ENCODE measurements around the gene ELOA. TPM values are rescaled to one million over a fixed set of nuclear protein-coding genes. Genes with fewer than 3 reads are reported as not detected.

ELOA gene
- polyA plus RNA-seq, 1 experiment = 30.8 TPM

- no peak for TF ChIP-seq CTCF (IDR thresholded peaks at IDR 0.05; ENCODE audit: low read depth, low read length)
- Histone ChIP-seq H3K27me3 (ENCODE audit: control insufficient read depth, insufficient read depth, low read length) (no peaks in the 10 kb centered on the region), H3K27ac (ENCODE audit: low read depth, low read length) (no peak overlapping the region), H3K9me3 (ENCODE audit: control insufficient read depth, insufficient read depth, low read length) (no peaks in the 10 kb centered on the region; the same call in 1 of the 2 replicates), H3K4me3 (ENCODE audit: low read depth, low read length) (no peak overlapping the region)
- ChIA-PET CTCF (no interaction called here), POLR2A (interaction anchor here (0.7 kb wide), 1 partner anchor 53 kb away, joined by 4 read pairs; no protein-coding TSS in a partner anchor)
- DNase-seq (ENCODE audit: low read depth, low spot score) = no peak
Measured at GRCh38 chr1:23796466-23797271, 53.4 kb downstream of the ELOA start.

GRCh38 chr1:23797478-23798448 lies 54.5 kb downstream of the ELOA start:
- Histone ChIP-seq H3K27me3 (ENCODE audit: control insufficient read depth, insufficient read depth, low read length) (no peaks in the 10 kb centered on the region), H3K9me3 (ENCODE audit: control insufficient read depth, insufficient read depth, low read length) (no peaks in the 10 kb centered on the region; the same call in 1 of the 2 replicates), H3K27ac (ENCODE audit: low read depth, low read length) (no peak overlapping the region), H3K4me3 (ENCODE audit: low read depth, low read length) (no peak overlapping the region)
- DNase-seq (ENCODE audit: low read depth, low spot score) = no peak
- POLR2A ChIA-PET = interaction anchor here (0.7 kb wide), 1 partner anchor 28 kb away, joined by 6 read pairs; the partner anchor contains the start of gene HMGCL
- CTCF ChIA-PET = interaction anchor here (1.3 kb wide), 1 partner anchor 26 kb away, joined by 4 read pairs; no protein-coding TSS in a partner anchor
- TF ChIP-seq CTCF (IDR thresholded peaks at IDR 0.05; ENCODE audit: low read depth, low read length) = no peak

GRCh38 chr1:23798662-23799142 lies 55.4 kb downstream of the ELOA start:
- no peaks in the 10 kb centered on the region for H3K27me3 ChIP-seq (ENCODE audit: control insufficient read depth, insufficient read depth, low read length)
- peak; percentile 13; the same call in 1 of the 2 replicates for TF ChIP-seq CTCF (IDR thresholded peaks at IDR 0.05; ENCODE audit: low read depth, low read length)
- H3K27ac ChIP-seq (ENCODE audit: low read depth, low read length) = no peak overlapping the region
- no peaks in the 10 kb centered on the region; the same call in 1 of the 2 replicates for H3K9me3 ChIP-seq (ENCODE audit: control insufficient read depth, insufficient read depth, low read length)
- DNase-seq (ENCODE audit: low read depth, low spot score) = no peak
- ChIA-PET CTCF (interaction anchor here (1.3 kb wide), 1 partner anchor 27 kb away, joined by 4 read pairs; no protein-coding TSS in a partner anchor), POLR2A (interaction anchor here (1.8 to 2.0 kb wide), 2 partner anchors 8 to 19 kb away, joined by 7 to 8 read pairs; partner anchors contain the start of gene LYPLA2)
- H3K4me3 ChIP-seq (ENCODE audit: low read depth, low read length) = no peak overlapping the region

DNA sequence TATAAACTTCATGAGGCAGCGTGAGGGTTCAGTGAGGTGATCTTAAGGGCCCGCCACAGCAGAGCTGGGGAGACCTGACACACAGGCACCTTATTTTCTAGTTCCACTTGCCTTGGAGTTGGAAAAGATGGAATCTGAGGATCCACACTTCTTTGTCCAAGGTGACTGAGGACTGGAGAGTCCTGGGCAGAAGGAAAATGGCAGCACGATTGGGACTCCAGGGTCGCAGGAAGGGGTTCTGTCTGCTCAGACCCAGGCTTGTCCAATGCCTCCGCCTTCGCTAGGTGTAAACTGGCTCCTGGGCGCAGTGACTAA lies 55.9 kb downstream of the ELOA start:
- ChIA-PET POLR2A (interaction anchor here (1.8 to 2.0 kb wide), 2 partner anchors 9 to 19 kb away, joined by 7 to 8 read pairs; partner anchors contain the start of gene LYPLA2), CTCF (interaction anchor here (1.3 kb wide), 1 partner anchor 27 kb away, joined by 4 read pairs; no protein-coding TSS in a partner anchor)
- TF ChIP-seq CTCF (IDR thresholded peaks at IDR 0.05; ENCODE audit: low read depth, low read length) = no peak
- H3K9me3 ChIP-seq (ENCODE audit: control insufficient read depth, insufficient read depth, low read length) = no peaks in the 10 kb centered on the region; the same call in 1 of the 2 replicates
- peak overlapping the region; percentile 91 for H3K4me3 ChIP-seq (ENCODE audit: low read depth, low read length)
- peak overlapping the region; percentile 67 for H3K27ac ChIP-seq (ENCODE audit: low read depth, low read length)
- H3K27me3 ChIP-seq (ENCODE audit: control insufficient read depth, insufficient read depth, low read length) = no peaks in the 10 kb centered on the region
- no peak for DNase-seq (ENCODE audit: low read depth, low spot score)

Data from AG04450 (cell line).